Hematopoietic multipotent progenitor cell (in vitro differentiated cells): ENCODE results near the gene CSNK1A1. TPM values are rescaled to one million over a fixed set of nuclear protein-coding genes. Genes with fewer than 3 reads are reported as not detected.
A peak's percentile ranks its signal among the peaks of the same experiment; 100 is the strongest.

ENCODE experiments used
- DNase-seq, 3 donors: peaks; one replicate each; pipeline ENCODE4 v3.0.0-alpha.2; 2011 to 2015; ENCODE audit warnings: low read depth in 2 of 3, low spot score in 2 of 3
- total RNA-seq: library from RNA; depleted of rRNA; stranded (reverse); fragments of >200 nt; gene quantifications from one replicate; pipeline ENCODE4 v1.2.3, GENCODE V29; 2012

Gene CSNK1A1
- total RNA-seq, 1 donor: 116 TPM

- no peak for DNase-seq
Measured at GRCh38 chr5:149575131-149575530, 23.9 kb upstream of the CSNK1A1 start.

- DNase-seq: no peak
Measured at GRCh38 chr5:149572576-149573231, 21.5 kb upstream of the CSNK1A1 start.

GRCh38 chr5:149572170-149572569 lies 20.9 kb upstream of the CSNK1A1 start:
- no peak for DNase-seq

GRCh38 chr5:149567226-149567625 lies 16.0 kb upstream of the CSNK1A1 start:
- no peak for DNase-seq

GRCh38 chr5:149564542-149565140 lies 13.4 kb upstream of the CSNK1A1 start:
- DNase-seq: peak in 2 of 3 donors; percentile 62 to 81

- no peak for DNase-seq
Measured at GRCh38 chr5:149563466-149563865, 12.2 kb upstream of the CSNK1A1 start.

- no peak for DNase-seq
Measured at GRCh38 chr5:149561848-149562247, 10.6 kb upstream of the CSNK1A1 start.

GRCh38 chr5:149559706-149560105 lies 8.5 kb upstream of the CSNK1A1 start:
- no peak for DNase-seq

- DNase-seq: no peak
Measured at GRCh38 chr5:149552553-149553160, 1.4 kb upstream of the CSNK1A1 start.

GRCh38 chr5:149552038-149552494 lies 827 bp upstream of the CSNK1A1 start:
- no peak for DNase-seq

GRCh38 chr5:149550594-149551226 lies 529 bp downstream of the CSNK1A1 start:
- DNase-seq: peak in 1 of 3 donors; percentile 4

- DNase-seq: peak in 1 of 3 donors; percentile 58
Measured at GRCh38 chr5:149550268-149550583, 1.0 kb downstream of the CSNK1A1 start.

GRCh38 chr5:149549461-149550267 lies 1.6 kb downstream of the CSNK1A1 start:
- peak in 2 of 3 donors; percentile 62 to 86 for DNase-seq

- no peak for DNase-seq
Measured at GRCh38 chr5:149546974-149547373, 4.3 kb downstream of the CSNK1A1 start.

GRCh38 chr5:149545327-149545726 lies 5.9 kb downstream of the CSNK1A1 start:
- no peak for DNase-seq

GRCh38 chr5:149544028-149544420 lies 7.2 kb downstream of the CSNK1A1 start:
- peak in 2 of 3 donors; percentile 43 to 76 for DNase-seq

- no peak for DNase-seq
Measured at GRCh38 chr5:149543361-149544027, 7.7 kb downstream of the CSNK1A1 start.

GRCh38 chr5:149541893-149542292 lies 9.3 kb downstream of the CSNK1A1 start:
- no peak for DNase-seq

- no peak for DNase-seq
Measured at GRCh38 chr5:149540089-149540488, 11.2 kb downstream of the CSNK1A1 start.

GRCh38 chr5:149537374-149537975 lies 13.8 kb downstream of the CSNK1A1 start:
- DNase-seq: no peak
